NCI-H748 (cell line): ENCODE results near the gene HOXD3.

Experiments used
- DNase-seq: peaks from one replicate; lab custom pipeline; 2025; ENCODE audit not compliant: unreplicated experiment; lab: John Stamatoyannopoulos, UW

Gene HOXD3

GRCh38 chr2:176132205-176133171, 24.6 kb upstream of the HOXD3 start:
- DNase-seq = peak; percentile 81

- DNase-seq = peak; percentile 45
These were observed 23.7 kb upstream of the HOXD3 start for GRCh38 chr2:176133389-176133788.

- peak; percentile 26 for DNase-seq
These were observed 23.1 kb upstream of the HOXD3 start for GRCh38 chr2:176134035-176134434.

- peak; percentile 63 for DNase-seq
These were observed 22.1 kb upstream of the HOXD3 start for GRCh38 chr2:176135035-176135440.

- peak; percentile 77 for DNase-seq
These were observed 20.5 kb upstream of the HOXD3 start for GRCh38 chr2:176136374-176137251.

- DNase-seq = peak; percentile 47
These were observed 19.9 kb upstream of the HOXD3 start for GRCh38 chr2:176137252-176137580.

GRCh38 chr2:176137906-176138305, 19.2 kb upstream of the HOXD3 start:
- peak; percentile 44 for DNase-seq

- peak; percentile 54 for DNase-seq
These were observed 18.6 kb upstream of the HOXD3 start for GRCh38 chr2:176138526-176138922.

- peak; percentile 51 for DNase-seq
These were observed 18.0 kb upstream of the HOXD3 start for GRCh38 chr2:176138923-176139660.

GRCh38 chr2:176139661-176140512, 17.2 kb upstream of the HOXD3 start:
- DNase-seq = peak; percentile 58

GRCh38 chr2:176140513-176141317, 16.4 kb upstream of the HOXD3 start:
- peak; percentile 75 for DNase-seq

GRCh38 chr2:176142281-176142680, 14.8 kb upstream of the HOXD3 start:
- no peak for DNase-seq

- DNase-seq = no peak
These were observed 11.8 kb upstream of the HOXD3 start for GRCh38 chr2:176145085-176145969.

- no peak for DNase-seq
These were observed 11.0 kb upstream of the HOXD3 start for GRCh38 chr2:176146101-176146500.

- no peak for DNase-seq
These were observed 10.5 kb upstream of the HOXD3 start for GRCh38 chr2:176146645-176147044.

GRCh38 chr2:176147210-176147799, 9.8 kb upstream of the HOXD3 start:
- DNase-seq = no peak

GRCh38 chr2:176147800-176148496, 9.2 kb upstream of the HOXD3 start:
- DNase-seq = peak; percentile 40
